ENCODE measurements around the gene CCDC157.

CCDC157 gene

GRCh38 chr22:30416403-30416802 is 59.6 kb downstream of the CCDC157 start:
- no peaks in the 10 kb centered on the region for H4K20me1 ChIP-seq (ENCODE audit: insufficient read depth, low read length)
- no peak overlapping the region for H3K4me2 ChIP-seq (ENCODE audit: low read length)
- H3K4me1 ChIP-seq (ENCODE audit: insufficient read depth, low read length, severe bottlenecking): peaks cover 2% of the 10 kb centered on the region
- no peaks in the 10 kb centered on the region for H3K9me2 ChIP-seq (ENCODE audit: low read depth, low read length)
- H2AFZ ChIP-seq (ENCODE audit: low read length): no peak overlapping the region
- H3K9me3 ChIP-seq (ENCODE audit: low read length): no peaks in the 10 kb centered on the region
- H3K36me3 ChIP-seq (ENCODE audit: insufficient read depth, low read length): peaks cover 25% of the 10 kb centered on the region; the same call in 1 of the 2 replicates
- H3F3A ChIP-seq (ENCODE audit: insufficient read depth, low read length): no peaks in the 10 kb centered on the region
- H3K4me3 ChIP-seq (ENCODE audit: low read depth, low read length, poor library complexity, severe bottlenecking): no peak overlapping the region
- no peaks in the 10 kb centered on the region for H3K79me2 ChIP-seq (ENCODE audit: insufficient read depth, low read length)
- no peak for TF ChIP-seq CTCF (IDR thresholded peaks at IDR 0.05; ENCODE audit: low read length)
- no peak for TF ChIP-seq EZH2 (IDR thresholded peaks at IDR 0.05; ENCODE audit: borderline replicate concordance, low read length)
- H3K27ac ChIP-seq (ENCODE audit: low read depth, low read length, poor library complexity, severe bottlenecking): no peak overlapping the region
- no peaks in the 10 kb centered on the region for H3K27me3 ChIP-seq (ENCODE audit: insufficient read depth, low read length)
- H3K9ac ChIP-seq (ENCODE audit: low read length): no peak overlapping the region

DNA sequence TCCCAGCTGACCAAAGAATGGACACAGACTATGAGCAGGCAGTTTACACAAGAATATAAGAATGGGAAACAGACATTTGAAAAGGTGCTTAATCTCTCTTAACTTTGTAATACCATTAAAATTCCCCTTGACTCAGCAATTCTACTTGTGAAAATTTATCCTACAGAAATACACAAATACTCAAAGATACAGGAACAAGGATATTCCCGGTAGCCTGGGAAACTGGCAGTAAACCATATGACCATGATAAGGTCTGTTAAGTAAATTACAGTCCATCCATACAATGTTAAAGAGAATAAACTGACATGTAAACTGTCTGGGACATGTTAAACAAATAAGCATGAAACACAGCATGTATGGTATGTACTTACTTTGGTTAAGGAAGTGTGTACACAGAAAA is 60.0 kb downstream of the CCDC157 start:
- H3K4me3 ChIP-seq (ENCODE audit: low read depth, low read length, poor library complexity, severe bottlenecking): no peak overlapping the region
- no peak for TF ChIP-seq CTCF (IDR thresholded peaks at IDR 0.05; ENCODE audit: low read length)
- no peak for TF ChIP-seq EZH2 (IDR thresholded peaks at IDR 0.05; ENCODE audit: borderline replicate concordance, low read length)
- H3K9me2 ChIP-seq (ENCODE audit: low read depth, low read length): no peaks in the 10 kb centered on the region
- H3K36me3 ChIP-seq (ENCODE audit: insufficient read depth, low read length): peaks cover 25% of the 10 kb centered on the region; the same call in 1 of the 2 replicates
- no peaks in the 10 kb centered on the region for H4K20me1 ChIP-seq (ENCODE audit: insufficient read depth, low read length)
- no peaks in the 10 kb centered on the region for H3K27me3 ChIP-seq (ENCODE audit: insufficient read depth, low read length)
- no peak overlapping the region for H3K9ac ChIP-seq (ENCODE audit: low read length)
- no peaks in the 10 kb centered on the region for H3K79me2 ChIP-seq (ENCODE audit: insufficient read depth, low read length)
- H3K4me1 ChIP-seq (ENCODE audit: insufficient read depth, low read length, severe bottlenecking): peaks cover 6% of the 10 kb centered on the region
- no peaks in the 10 kb centered on the region for H3K9me3 ChIP-seq (ENCODE audit: low read length)
- H3F3A ChIP-seq (ENCODE audit: insufficient read depth, low read length): no peaks in the 10 kb centered on the region
- no peak overlapping the region for H2AFZ ChIP-seq (ENCODE audit: low read length)
- H3K27ac ChIP-seq (ENCODE audit: low read depth, low read length, poor library complexity, severe bottlenecking): no peak overlapping the region
- no peak overlapping the region for H3K4me2 ChIP-seq (ENCODE audit: low read length)

- Histone ChIP-seq H3K4me2 (ENCODE audit: low read length) (no peak overlapping the region), H3K27me3 (ENCODE audit: insufficient read depth, low read length) (no peaks in the 10 kb centered on the region), H3K9ac (ENCODE audit: low read length) (no peak overlapping the region), H3K9me2 (ENCODE audit: low read depth, low read length) (no peaks in the 10 kb centered on the region), H2AFZ (ENCODE audit: low read length) (no peak overlapping the region), H3K27ac (ENCODE audit: low read depth, low read length, poor library complexity, severe bottlenecking) (no peak overlapping the region), H4K20me1 (ENCODE audit: insufficient read depth, low read length) (no peaks in the 10 kb centered on the region), H3K36me3 (ENCODE audit: insufficient read depth, low read length) (peaks cover 24% of the 10 kb centered on the region; the same call in 1 of the 2 replicates), H3K9me3 (ENCODE audit: low read length) (no peaks in the 10 kb centered on the region), H3K79me2 (ENCODE audit: insufficient read depth, low read length) (no peaks in the 10 kb centered on the region), H3K4me3 (ENCODE audit: low read depth, low read length, poor library complexity, severe bottlenecking) (no peak overlapping the region), H3K4me1 (ENCODE audit: insufficient read depth, low read length, severe bottlenecking) (peaks cover 33% of the 10 kb centered on the region), H3F3A (ENCODE audit: insufficient read depth, low read length) (no peaks in the 10 kb centered on the region)
- TF ChIP-seq EZH2 (IDR thresholded peaks at IDR 0.05; ENCODE audit: borderline replicate concordance, low read length): no peak
- TF ChIP-seq CTCF (IDR thresholded peaks at IDR 0.05; ENCODE audit: low read length): no peak
These were observed 63.7 kb downstream of the CCDC157 start for GRCh38 chr22:30420347-30421125.
